ENCODE measurements around the gene SRPK2.
"Not testable (repeated sequence)": the region's sequence is repeated elsewhere in the genome, so short reads cannot be mapped to it uniquely, and the experiment has no call there.

The SRPK2 gene

DNA sequence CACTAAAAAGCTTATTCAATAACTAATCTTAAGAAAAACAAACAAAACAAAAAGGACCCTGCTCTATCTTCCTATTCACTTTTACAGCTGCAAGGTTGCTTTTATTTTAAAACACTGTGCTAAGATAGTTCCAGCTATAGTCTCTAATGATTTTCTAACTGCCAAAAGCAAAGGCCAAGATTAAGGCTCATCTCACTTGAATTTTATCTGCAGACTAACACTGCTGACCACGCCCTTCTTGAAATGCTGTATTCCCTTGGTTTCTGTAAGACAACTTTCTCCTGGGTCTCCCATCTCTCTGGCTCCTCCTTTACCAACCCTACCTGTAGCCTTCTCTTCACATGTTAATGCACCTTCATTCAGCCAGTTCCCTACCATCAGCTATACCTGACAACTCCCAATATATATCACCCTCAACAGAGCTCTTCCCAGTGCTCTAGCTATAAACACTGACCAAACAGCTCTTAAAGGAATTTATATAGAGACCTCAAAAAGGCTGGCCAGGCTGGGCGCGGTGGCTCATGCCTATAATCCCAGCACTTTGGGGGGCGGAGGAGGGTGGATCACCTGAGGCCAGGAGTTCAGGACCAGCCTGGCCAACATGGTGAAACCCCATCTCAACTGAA is 11.7 kb downstream of the SRPK2 start:
- DNase-seq (ENCODE audit: low spot score), result no peak

DNA sequence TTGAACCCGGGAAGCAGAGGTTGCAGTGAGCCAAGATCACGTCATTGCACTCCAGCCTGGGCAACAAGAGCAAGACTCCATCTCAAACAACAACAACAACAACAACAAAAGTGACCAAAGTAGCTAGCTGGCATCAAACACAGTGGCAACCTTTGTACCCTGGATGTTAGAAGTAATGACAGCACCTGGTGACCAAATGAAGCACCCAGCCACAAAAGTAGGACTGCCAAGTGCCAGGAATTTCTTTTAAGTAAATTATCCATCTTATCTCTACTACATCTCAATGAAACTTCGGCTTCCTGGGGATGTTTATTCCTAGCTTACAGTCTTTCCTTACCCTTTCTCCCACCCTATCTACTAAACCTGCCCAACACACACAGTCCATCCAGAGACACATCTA is 18.8 kb downstream of the SRPK2 start:
- DNase-seq (ENCODE audit: low spot score), result no peak

DNA sequence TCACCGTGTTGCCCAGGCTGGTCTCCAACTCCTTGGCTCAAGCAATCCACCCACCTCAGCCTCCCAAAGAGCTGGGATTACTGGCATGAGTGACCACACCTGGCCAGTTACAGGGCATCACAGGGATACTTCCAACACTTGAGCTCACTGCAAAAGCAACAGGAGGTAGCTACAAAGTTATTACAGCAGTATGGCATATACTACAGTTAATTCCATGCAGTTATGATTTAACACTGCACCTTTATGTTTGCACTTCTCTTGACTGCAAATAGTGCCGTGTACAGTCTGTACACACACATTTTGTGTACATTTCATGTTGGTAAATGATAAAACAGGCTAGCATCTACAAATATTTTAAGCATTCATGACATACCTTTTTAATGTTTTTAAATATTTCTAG is 21.3 kb downstream of the SRPK2 start:
- DNase-seq (ENCODE audit: low spot score), result no peak

DNA sequence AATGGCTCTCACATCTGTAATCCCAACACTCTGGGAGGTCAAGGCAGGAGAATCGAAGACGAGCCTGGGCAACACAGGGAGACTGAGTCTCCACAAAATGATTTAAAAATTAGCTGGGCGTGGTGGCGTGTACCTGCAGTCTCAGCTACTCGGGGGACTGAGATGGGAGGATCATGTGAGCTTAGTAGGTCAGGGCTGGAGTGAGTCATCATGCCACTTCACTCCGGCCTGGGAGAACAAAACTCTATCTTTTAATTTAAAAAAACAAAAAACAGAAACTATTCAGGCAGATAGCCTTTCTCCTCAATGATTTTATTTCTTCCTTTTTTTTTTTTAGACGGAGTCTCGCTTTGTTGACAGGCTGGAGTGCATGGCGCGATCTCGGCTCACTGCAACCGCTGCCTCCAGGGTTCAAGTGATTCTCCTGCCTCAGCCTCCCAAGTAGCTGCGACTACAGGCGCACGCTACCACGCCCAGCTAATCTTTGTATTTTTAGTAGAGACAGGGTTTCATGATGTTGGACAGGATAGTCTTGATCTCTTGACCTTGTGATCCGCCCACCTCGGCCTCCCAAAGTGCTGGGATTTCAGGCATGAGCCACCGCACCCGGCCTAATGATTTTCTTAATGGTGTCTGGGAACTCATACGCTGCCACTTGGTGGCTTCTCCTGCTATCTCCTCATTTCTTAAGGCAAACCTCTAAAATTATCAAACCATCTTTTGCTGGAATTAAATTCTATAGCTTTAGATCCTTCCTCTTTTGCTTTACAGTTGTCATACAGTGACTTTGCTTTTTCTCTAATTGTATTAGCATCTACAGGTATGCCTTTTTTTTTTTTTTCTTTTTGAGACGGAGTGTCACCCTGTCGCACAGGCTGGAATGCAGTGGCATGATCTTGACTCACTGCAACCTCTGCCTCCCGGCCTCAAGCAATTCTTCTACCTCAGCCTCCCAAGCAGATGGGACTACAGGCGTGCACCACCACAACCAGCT is 22.9 kb downstream of the SRPK2 start:
- DNase-seq (ENCODE audit: low spot score), result no peak

DNA sequence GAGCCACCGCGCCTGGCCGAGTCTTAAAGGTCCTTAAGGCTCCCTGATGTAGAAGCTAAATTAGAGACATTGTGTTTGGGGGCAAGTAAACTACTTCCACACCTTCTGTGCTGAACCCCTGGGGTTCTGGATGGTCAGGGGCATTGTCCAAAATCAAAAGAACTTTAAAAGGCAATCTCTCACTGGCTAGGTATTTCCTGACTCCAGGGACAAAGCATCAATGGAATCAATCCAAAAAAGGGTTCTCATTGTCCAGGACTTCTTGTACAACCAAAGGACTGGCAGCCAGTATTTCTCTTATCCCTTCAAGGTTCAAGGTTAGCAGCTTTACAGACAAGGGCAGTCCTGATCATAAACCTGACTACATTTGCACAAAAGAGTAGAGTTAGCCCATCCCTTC is 24.0 kb downstream of the SRPK2 start:
- DNase-seq (ENCODE audit: low spot score), result no peak

DNA sequence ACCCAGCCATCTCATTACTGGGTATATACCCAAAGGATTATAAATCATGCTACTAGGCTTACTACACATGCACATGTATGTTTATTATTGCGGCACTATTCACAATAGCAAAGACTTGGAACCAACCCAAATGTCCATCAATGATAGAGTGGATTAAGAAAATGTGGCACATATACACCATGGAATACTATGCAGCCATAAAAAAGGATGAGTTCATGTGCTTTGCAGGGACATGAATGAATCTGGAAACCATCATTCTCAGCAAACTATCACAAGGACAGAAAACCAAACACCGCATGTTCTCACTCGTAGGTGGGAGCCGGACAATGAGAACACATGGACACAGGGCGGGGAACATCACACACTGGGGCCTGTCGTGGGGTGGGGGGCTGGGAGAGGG is 25.1 kb downstream of the SRPK2 start:
- not testable (repeated sequence) for DNase-seq (ENCODE audit: low spot score)

DNA sequence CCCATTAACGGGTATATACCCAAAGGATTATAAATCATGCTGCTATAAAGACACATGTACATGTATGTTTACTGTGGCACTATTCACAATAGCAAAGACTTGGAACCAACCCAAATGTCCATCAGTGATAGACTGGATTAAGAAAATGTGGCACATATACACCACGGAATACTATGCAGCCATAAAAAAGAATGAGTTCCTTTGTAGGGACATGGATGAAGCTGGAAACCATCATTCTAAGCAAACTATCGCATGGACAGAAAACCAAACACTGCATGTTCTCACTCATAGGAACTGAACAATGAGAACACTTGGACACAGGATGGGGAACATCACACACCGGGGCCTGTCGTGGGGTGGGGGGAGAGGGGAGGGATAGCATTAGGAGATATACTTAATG is 26.0 kb downstream of the SRPK2 start:
- not testable (repeated sequence) for DNase-seq (ENCODE audit: low spot score)

DNA sequence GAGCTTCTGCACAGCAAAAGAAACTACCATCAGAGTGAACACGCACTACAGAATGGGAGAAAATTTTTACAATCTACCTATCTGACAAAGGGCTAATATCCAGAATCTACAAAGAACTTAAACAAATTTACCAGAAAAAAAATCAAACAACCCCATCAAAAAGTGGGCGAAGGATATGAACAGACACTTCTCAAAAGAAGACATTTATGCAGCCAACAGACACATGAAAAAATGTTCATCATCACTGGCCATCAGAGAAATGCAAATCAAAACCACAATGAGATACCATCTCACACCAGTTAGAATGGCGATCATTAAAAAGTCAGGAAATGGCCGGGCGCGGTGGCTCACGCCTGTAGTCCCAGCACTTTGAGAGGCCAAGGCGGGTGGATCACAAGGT is 26.7 kb downstream of the SRPK2 start:
- DNase-seq (ENCODE audit: low spot score), result not testable (repeated sequence)

DNA sequence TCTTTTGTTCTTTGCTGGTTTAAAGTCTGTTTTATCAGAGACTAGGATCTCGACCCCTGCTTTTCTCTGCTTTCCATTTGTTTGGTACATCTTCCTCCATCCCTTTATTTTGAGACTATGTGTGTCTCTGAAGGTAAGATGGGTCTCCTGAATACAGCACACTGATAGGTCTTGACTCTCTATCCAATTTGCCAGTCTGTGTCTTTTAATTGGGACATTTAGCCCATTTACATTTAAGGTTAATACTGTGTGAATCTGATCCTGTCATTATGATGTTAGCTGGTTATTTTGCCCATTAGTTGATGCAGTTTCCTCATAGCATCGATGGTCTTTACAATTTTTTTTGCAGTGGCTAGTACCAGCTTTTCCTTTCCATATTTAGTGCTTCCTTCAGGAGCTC is 28.6 kb downstream of the SRPK2 start:
- DNase-seq (ENCODE audit: low spot score), result not testable (repeated sequence)

DNA sequence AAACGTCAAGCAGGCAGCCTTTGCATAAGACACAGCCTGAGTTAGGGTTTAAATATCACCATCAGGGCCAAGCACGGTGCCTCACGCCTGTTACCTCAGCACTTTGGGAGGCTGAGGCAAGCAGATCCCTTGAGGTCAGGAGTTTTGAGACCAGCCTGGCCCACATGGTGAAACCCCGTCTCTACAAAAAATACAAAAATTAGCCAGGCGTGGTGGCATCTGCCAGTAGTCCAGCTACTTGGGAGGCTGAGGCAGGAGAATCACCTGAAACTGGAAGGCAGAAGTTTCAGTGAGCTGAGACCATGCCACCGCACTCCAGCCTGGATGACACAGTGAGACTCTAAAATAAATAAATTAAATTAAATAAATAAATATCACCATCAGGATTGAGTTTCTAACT is 33.0 kb downstream of the SRPK2 start:
- no peak for DNase-seq (ENCODE audit: low spot score)

DNA sequence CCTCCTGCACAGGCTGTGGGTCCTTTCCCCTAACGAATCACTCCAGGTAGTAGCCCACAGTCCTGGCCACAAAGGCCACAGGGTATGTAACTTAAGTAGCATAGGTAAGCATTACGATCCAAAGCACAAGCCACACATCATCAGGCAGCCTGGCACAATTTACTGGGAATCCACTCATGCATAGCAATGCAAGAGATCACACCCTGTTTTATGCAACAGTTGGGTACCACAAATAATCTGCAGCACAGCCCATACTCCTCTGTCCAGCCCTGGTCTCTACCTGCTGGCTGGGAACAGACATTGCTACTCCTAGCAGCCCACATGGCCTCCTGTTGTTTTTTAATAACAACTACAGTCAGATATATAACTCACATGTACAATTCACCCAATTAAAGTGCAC is 34.3 kb downstream of the SRPK2 start:
- DNase-seq (ENCODE audit: low spot score), result no peak

DNA sequence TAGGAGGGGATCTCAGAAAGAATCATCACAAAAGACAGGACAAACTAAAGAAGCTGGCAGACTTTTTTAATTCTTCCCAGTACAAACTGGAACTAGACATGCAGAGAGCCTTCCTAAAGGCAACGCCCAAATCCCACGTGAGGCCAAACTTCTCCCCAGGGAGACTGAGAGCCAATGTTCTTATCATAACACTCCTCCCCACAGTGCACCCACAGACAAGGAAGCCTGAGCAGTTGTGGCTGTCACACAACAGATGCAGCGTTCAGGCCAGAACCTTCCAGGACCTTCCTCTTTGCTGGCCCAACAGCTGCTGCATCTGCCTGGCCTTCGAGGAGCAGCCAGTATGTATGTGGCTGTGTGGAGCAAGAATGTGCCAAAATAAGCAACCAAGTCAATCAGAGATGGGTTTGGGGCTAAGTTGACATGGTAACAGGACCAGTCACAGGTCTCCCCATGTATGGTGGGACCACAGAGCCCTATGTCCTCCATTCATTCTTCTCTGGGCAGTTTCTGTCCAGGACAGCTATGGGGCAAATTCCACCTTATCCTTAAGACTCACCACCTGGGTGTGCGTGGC is 34.9 kb downstream of the SRPK2 start:
- peak; percentile 17 for DNase-seq (ENCODE audit: low spot score)

DNA sequence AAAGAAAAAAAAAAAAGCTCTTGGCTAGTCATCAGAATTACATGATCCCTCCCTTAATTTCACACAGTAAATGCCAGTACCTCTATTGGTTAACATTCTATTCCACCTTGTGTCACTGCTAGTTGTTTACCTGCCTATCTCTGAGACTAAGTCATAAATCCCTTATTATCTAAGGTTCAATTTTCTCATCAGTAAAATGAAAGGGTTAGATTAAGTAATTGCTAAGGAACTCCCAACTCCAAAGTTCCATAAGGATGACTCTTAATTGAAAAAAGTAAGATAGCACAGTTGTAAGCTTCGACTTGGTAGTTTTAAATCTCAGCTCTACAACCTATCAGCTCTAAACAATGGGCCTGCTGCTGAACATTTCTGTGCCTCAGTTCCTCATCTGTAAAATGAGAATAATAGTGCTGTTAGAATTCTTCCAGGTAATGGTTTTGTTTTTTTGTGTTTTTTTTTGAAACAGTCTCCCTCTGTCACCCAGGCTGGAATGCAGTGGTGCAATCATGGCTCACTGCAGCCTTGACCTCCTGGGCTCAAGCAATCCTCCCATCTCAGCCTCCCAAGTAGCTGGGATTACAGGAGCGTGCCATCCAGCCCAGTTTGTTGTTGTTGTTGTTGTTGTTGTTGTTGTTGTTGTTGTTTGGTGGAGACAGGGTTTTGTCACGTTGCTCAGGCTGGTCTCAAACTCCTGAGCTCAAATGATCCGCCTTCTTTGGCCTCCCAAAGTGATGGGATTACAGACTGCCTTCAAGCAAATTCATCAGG is 35.6 kb downstream of the SRPK2 start:
- DNase-seq (ENCODE audit: low spot score), result no peak

DNA sequence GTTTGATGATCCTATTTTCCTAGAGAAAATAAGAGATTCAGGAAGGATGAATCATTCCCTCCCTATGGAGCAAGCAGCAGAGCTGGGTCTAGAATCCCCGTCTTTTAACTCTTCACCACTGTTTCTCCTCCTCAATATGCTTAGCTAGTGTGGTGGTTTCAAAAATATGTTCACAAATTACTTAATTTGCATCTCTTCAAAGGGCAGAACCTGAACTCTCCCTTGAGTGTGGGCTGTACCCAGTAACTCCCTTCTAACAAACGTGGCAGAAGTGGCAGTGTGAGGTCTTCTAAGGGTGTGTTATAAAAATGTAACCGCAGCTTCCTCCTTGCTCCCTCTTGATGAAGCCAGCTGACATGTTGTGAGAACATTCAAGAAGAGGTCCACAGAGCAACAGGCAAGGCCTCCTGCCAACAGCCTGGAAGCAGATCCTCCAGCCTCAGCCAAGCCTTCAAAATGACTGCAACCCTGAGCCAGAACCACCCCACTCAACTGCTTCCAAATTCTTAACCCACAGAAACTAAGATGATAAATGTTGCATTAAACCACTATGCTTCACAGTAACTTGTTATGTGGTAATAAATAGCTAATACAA is 36.6 kb downstream of the SRPK2 start:
- DNase-seq (ENCODE audit: low spot score), result peak; percentile 74

DNA sequence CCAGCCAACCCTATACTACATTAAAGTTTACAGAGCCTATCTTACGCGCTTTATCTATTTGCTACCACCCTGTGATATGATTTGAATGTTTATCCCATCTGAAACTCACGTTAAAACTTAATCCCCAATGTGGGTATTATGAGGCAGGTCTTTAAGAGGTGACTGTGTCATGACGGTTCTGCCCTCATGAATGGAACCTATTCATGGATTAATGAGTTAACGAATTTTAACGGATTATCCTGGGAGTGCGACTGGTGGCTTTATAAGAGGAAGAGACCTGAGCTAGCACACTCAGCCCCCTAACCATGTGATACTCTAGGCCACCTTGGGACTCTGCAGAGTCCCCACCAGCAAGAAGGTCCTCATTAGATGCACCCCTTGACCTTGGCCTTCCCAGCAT is 37.8 kb downstream of the SRPK2 start:
- no peak for DNase-seq (ENCODE audit: low spot score)

DNA sequence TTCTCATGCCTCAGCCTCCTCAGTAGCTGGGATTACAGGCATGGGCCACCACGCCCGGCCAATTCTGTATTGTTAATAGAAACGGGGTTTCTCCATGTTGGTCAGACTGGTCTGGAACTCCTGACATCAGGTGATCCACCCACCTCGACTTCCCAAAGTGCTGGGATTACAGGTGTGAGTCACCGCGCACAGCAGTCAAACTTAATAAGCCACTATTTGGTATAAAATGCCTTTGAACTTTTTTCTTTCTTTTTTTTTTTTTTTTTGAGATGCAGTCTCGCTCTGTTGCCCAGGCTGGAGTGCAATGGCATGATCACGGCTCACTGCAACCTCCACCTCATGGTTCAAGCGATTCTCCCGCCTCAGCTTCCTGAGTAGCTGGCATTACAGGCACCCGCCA is 40.5 kb downstream of the SRPK2 start:
- not testable (repeated sequence) for DNase-seq (ENCODE audit: low spot score)

DNA sequence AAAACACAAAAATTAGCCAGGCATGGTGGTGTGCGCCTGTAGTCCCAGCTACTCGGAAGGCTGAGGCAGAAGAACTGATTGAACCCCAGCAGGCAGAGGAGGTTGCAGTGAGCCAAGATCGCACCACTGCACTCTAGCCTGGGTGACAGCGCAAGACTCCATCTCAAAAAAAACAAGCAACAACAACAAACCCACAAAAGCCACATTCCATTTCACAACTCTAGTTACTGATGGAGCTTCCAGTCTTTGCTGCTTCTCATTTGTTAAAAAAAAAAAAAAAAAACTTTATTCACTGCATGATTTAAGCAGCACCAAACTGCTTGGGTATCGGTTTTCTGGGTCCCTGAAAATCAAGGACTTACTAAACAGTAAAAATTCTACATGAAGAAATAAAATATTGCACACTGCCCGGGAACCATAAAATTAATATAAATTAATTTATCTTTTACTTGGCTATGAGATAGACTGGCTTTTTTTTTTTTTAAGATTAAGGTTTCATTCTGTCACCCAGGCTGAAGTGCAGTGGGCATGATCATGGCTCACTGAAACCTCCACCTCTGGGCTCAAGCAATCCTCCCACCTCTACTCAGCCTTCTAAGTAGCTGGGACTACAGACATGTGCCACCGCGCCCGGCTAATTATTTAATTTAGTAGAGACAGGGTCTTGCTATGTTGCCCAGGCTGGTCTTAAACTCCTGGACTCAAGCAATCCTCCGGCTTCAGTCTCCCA is 42.0 kb downstream of the SRPK2 start:
- no peak for DNase-seq (ENCODE audit: low spot score)

DNA sequence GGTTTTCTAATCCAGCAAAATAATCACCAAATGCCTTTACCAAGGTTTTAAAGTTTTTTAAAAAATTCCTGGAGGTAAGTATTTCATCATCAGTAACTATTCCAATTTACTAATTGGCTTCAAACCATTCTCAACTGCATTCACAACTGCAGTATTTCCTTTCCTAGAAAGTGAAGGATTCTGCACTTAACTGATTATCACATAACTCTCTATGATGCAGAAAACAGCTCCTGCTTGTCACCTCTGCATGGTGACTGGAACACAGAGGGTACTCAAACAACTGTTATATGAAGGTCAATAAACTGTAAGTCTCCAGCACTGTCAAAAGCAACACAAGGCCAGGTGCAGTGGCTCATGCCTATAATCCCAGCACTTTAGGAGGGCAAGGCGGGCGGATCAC is 42.6 kb downstream of the SRPK2 start:
- DNase-seq (ENCODE audit: low spot score), result no peak

DNA sequence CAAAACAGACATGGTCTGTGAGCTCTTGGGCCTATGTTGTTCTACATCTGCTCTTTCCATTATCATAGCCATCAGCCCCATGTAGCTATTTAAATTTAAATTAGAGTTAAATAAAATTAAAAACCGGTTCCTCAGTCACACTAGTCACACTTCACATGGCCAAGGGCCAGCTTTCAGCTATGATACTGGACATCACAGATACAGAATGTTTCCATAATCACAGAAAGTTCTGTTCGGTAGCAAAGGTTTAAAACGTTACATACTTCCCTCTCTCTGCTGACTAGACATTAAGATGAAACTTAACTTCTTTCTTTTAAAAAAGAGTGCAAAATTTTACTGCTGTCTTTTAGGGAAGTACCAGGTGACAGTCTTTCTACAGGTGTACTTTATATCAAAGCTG is 43.0 kb downstream of the SRPK2 start:
- no peak for DNase-seq (ENCODE audit: low spot score)

DNA sequence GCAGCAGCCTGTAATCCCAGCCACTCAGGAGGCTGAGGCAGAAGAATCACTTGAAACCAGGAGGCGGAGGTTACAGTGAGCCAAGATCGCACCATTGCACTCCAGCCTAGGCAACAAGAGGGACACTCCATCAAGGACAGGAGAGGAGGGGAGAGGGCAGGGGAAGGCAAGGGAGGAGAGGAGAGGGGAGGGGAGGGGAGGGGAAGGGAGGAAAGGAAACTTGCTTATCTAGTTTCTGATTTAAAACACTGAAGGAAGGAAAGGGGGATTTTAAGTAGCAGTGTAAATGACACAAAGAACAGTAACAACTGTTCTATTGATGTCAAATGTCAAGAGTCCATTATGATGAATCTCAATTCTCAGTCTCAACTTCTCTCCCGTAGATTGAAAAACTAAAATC is 43.7 kb downstream of the SRPK2 start:
- no peak for DNase-seq (ENCODE audit: low spot score)
